ENCODE measurements around the gene MMP24OS. TPM values are rescaled to one million over a fixed set of nuclear protein-coding genes. Genes with fewer than 3 reads are reported as not detected.
A peak's percentile ranks its signal among the peaks of the same experiment; 100 is the strongest.

Gene MMP24OS
- polyA plus RNA-seq, 1 experiment = 47.6 TPM

GRCh38 chr20:35240811-35241293 is 37.1 kb downstream of the MMP24OS start:
- POLR2A ChIA-PET = no interaction called here
- Histone ChIP-seq H3K4me3 (ENCODE audit: low read depth, low read length) (no peak overlapping the region), H3K36me3 (ENCODE audit: control insufficient read depth, insufficient read depth, low read length) (no peaks in the 10 kb centered on the region), H3K27me3 (ENCODE audit: control insufficient read depth, insufficient read depth, low read length) (no peaks in the 10 kb centered on the region)
- TF ChIP-seq CTCF (IDR thresholded peaks at IDR 0.05; ENCODE audit: insufficient read depth, low read depth, low read length) = no peak
- DNase-seq (ENCODE audit: low read depth) = no peak
- CTCF ChIA-PET = interaction anchor here (0.8 kb wide), 1 partner anchor 28 kb away, joined by 4 read pairs; no protein-coding TSS in a partner anchor

DNA sequence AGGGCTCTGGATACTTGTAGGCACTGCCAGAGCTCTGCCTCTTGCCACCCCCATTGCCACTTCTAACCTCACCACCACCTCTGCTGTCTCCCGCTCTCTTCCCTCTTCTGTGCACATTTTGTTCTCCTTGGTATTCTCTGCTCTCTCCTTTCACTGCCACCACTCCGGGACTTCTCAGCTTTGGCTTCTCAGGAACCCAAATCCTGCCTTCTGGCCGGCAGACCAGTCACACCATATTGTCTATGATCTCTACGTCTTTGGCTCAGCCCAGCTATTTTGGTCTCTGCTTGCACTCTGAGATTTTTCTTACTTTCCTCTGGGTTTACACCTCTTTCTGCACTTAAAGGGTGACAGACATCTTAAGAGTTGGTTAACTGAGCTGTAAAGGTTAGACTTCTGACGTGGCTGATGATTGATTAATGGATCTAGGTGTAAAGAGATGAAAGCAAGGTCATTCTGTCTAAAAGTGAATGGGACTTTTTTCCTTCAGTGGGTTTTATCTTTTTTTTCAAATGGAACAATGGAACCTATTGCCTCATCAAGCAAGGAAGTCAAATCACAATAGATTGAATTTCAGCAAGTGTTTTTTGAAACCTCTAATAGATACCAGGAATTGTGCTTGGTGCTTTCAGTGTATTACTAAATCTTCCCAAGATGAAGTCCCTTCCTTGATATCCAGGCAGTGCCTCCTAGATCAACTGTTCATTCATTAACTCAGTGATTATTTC is 37.7 kb downstream of the MMP24OS start:
- Histone ChIP-seq H3K27me3 (ENCODE audit: control insufficient read depth, insufficient read depth, low read length) (no peaks in the 10 kb centered on the region), H3K36me3 (ENCODE audit: control insufficient read depth, insufficient read depth, low read length) (no peaks in the 10 kb centered on the region), H3K4me3 (ENCODE audit: low read depth, low read length) (no peak overlapping the region)
- no peak for DNase-seq (ENCODE audit: low read depth)
- no peak for TF ChIP-seq CTCF (IDR thresholded peaks at IDR 0.05; ENCODE audit: insufficient read depth, low read depth, low read length)
- POLR2A ChIA-PET = interaction anchor here (0.6 kb wide), 1 partner anchor 150 kb away, joined by 4 read pairs; no protein-coding TSS in a partner anchor
- CTCF ChIA-PET = interaction anchor here (0.8 kb wide), 1 partner anchor 28 kb away, joined by 4 read pairs; no protein-coding TSS in a partner anchor

DNA sequence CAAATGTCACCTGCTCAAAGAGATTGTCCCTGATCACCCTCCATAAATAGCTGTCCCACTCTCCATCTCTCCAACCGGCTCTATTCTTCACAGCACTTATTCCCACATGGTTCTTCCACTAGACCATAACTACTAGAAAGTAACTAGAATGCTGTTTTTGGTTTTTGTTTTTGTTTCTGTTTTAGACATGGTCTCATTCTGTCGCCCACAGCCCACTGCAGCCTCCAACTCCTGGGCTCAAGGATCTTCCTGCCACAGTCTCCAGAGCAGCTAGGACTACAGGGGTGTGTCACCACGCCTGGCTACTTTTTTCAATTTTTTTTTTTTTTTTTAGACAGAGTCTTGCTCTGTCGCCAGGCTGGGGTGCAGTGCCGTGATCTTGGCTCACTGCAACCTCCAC is 39.2 kb downstream of the MMP24OS start:
- POLR2A ChIA-PET = no interaction called here
- no peak for TF ChIP-seq CTCF (IDR thresholded peaks at IDR 0.05; ENCODE audit: insufficient read depth, low read depth, low read length)
- Histone ChIP-seq H3K36me3 (ENCODE audit: control insufficient read depth, insufficient read depth, low read length) (no peaks in the 10 kb centered on the region), H3K4me3 (ENCODE audit: low read depth, low read length) (no peak overlapping the region), H3K27me3 (ENCODE audit: control insufficient read depth, insufficient read depth, low read length) (no peaks in the 10 kb centered on the region)
- DNase-seq (ENCODE audit: low read depth) = no peak
- CTCF ChIA-PET = no interaction called here

- ChIA-PET POLR2A (no interaction called here), CTCF (no interaction called here)
- DNase-seq (ENCODE audit: low read depth) = no peak
- H3K4me3 ChIP-seq (ENCODE audit: low read depth, low read length) = no peak overlapping the region
- H3K36me3 ChIP-seq (ENCODE audit: control insufficient read depth, insufficient read depth, low read length) = no peaks in the 10 kb centered on the region
- TF ChIP-seq CTCF (IDR thresholded peaks at IDR 0.05; ENCODE audit: insufficient read depth, low read depth, low read length) = no peak
- H3K27me3 ChIP-seq (ENCODE audit: control insufficient read depth, insufficient read depth, low read length) = no peaks in the 10 kb centered on the region
Measured at GRCh38 chr20:35238170-35238569, 39.8 kb downstream of the MMP24OS start.

GRCh38 chr20:35237486-35237885 is 40.4 kb downstream of the MMP24OS start:
- Histone ChIP-seq H3K36me3 (ENCODE audit: control insufficient read depth, insufficient read depth, low read length) (no peaks in the 10 kb centered on the region), H3K27me3 (ENCODE audit: control insufficient read depth, insufficient read depth, low read length) (no peaks in the 10 kb centered on the region), H3K4me3 (ENCODE audit: low read depth, low read length) (no peak overlapping the region)
- no peak for TF ChIP-seq CTCF (IDR thresholded peaks at IDR 0.05; ENCODE audit: insufficient read depth, low read depth, low read length)
- DNase-seq (ENCODE audit: low read depth) = peak; percentile 33
- POLR2A ChIA-PET = no interaction called here
- CTCF ChIA-PET = no interaction called here

Measured in BJ (cell line).